Lower leg skin (tissue), 3 donors: ENCODE data around the gene JPH3.

Experiments
- POLR2A ChIP-seq, 2 donors: fragments of 450-650 bp; IDR thresholded peaks; one replicate each; pipeline ENCODE4 v1.6.1; 2016 to 2017; ENCODE audit warnings: antibody characterized with exemption in 2 of 2, mild to moderate bottlenecking in 1 of 2, moderate library complexity in 1 of 2
- TF ChIP-seq, protein P1 (sequence below), 3 donors: fragments of 450-650 bp; IDR thresholded peaks; one replicate each; pipeline ENCODE4 v1.5.1; 2016; ENCODE audit warnings: antibody characterized with exemption in 3 of 3, mild to moderate bottlenecking in 3 of 3, moderate library complexity in 2 of 3

DNA sequence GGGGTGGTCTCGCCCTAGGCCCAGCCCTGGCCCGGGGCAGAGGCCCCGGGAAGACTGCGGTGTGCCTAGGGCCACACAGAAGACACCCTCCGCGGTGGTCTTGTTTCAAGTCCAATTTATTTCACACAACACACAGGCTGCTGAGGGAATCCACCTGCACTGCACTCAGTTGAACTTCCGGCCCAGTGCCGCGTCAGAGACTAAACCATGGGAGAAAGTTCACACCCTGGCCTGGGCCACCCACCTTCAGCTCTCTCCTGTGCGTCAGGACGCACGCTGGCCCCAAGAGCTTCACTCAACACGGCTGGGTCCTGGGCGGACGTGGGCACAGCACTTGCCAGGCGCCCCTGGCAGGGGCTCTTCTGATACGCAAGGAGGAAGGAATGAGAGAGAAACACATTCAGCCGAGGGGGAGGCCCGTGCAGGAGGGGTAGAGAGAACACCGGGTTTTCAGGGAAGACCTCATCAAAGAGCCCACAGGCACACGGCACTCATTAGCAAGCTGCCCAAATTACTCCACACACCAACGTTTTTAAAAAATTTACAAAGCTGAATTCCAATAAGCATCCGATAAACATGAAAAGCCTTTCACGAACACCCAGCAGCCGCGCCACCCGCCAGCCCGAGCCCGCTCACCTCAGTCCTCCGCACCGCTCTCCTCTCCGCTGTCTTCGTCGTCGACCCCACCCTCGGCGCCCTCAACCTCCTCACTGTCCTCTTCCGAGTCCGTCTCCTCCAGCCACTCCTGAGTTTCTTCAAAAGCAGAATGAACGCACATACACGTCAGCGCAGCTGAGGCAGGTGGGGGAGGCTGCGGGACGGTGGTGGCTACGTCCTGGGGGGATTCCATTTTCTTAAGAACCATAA lies 105.6 kb downstream of the JPH3 start:
- TF ChIP-seq, protein P1, sequence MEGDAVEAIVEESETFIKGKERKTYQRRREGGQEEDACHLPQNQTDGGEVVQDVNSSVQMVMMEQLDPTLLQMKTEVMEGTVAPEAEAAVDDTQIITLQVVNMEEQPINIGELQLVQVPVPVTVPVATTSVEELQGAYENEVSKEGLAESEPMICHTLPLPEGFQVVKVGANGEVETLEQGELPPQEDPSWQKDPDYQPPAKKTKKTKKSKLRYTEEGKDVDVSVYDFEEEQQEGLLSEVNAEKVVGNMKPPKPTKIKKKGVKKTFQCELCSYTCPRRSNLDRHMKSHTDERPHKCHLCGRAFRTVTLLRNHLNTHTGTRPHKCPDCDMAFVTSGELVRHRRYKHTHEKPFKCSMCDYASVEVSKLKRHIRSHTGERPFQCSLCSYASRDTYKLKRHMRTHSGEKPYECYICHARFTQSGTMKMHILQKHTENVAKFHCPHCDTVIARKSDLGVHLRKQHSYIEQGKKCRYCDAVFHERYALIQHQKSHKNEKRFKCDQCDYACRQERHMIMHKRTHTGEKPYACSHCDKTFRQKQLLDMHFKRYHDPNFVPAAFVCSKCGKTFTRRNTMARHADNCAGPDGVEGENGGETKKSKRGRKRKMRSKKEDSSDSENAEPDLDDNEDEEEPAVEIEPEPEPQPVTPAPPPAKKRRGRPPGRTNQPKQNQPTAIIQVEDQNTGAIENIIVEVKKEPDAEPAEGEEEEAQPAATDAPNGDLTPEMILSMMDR (IDR thresholded peaks at IDR 0.05) = no peak
- no peak for TF ChIP-seq POLR2A (IDR thresholded peaks at IDR 0.05)
